Superior temporal gyrus (tissue), 1 donor: Measurements from ENCODE around the gene TTLL11.
"Not testable (repeated sequence)": the region's sequence is repeated elsewhere in the genome, so short reads cannot be mapped to it uniquely, and the experiment has no call there.

Source experiments
- DNase-seq: peaks from one replicate; pipeline ENCODE4 v3.0.0-alpha.2; 2016; ENCODE audit errors: extremely low spot score

TTLL11 gene

GRCh38 chr9:121815546-121816448 lies 277.3 kb downstream of the TTLL11 start:
- no peak for DNase-seq

- no peak for DNase-seq
Observed at GRCh38 chr9:121815084-121815483, 278.0 kb downstream of the TTLL11 start.

GRCh38 chr9:121814594-121814993 lies 278.5 kb downstream of the TTLL11 start:
- no peak for DNase-seq

- no peak for DNase-seq
Observed at GRCh38 chr9:121813519-121814210, 279.4 kb downstream of the TTLL11 start.

- no peak for DNase-seq
Observed at GRCh38 chr9:121812159-121812735, 280.9 kb downstream of the TTLL11 start.

GRCh38 chr9:121811751-121812150 lies 281.4 kb downstream of the TTLL11 start:
- DNase-seq, result no peak

- no peak for DNase-seq
Observed at GRCh38 chr9:121811140-121811539, 282.0 kb downstream of the TTLL11 start.

GRCh38 chr9:121810489-121810888 lies 282.6 kb downstream of the TTLL11 start:
- no peak for DNase-seq

- no peak for DNase-seq
Observed at GRCh38 chr9:121809356-121810050, 283.6 kb downstream of the TTLL11 start.

GRCh38 chr9:121808781-121809180 lies 284.3 kb downstream of the TTLL11 start:
- no peak for DNase-seq

- DNase-seq, result no peak
Observed at GRCh38 chr9:121807823-121808278, 285.3 kb downstream of the TTLL11 start.

GRCh38 chr9:121807069-121807822 lies 285.9 kb downstream of the TTLL11 start:
- no peak for DNase-seq

- no peak for DNase-seq
Observed at GRCh38 chr9:121802753-121803152, 290.4 kb downstream of the TTLL11 start.

GRCh38 chr9:121801579-121801978 lies 291.5 kb downstream of the TTLL11 start:
- DNase-seq, result no peak

- DNase-seq, result no peak
Observed at GRCh38 chr9:121800376-121800775, 292.7 kb downstream of the TTLL11 start.

GRCh38 chr9:121798941-121799340 lies 294.2 kb downstream of the TTLL11 start:
- DNase-seq, result no peak

GRCh38 chr9:121797081-121797480 lies 296.0 kb downstream of the TTLL11 start:
- no peak for DNase-seq

GRCh38 chr9:121794334-121794733 lies 298.8 kb downstream of the TTLL11 start:
- not testable (repeated sequence) for DNase-seq

GRCh38 chr9:121792476-121792875 lies 300.6 kb downstream of the TTLL11 start:
- not testable (repeated sequence) for DNase-seq

- no peak for DNase-seq
Observed at GRCh38 chr9:121790841-121791240, 302.3 kb downstream of the TTLL11 start.
